Muscle of arm (tissue), 14 donors: Measurements from ENCODE around the gene SLC19A1. TPM values are rescaled to one million over a fixed set of nuclear protein-coding genes. Genes with fewer than 3 reads are reported as not detected.
A peak's percentile ranks its signal among the peaks of the same experiment; 100 is the strongest.

Experiments used
- DNase-seq: peaks from one replicate; pipeline ENCODE4 v3.0.0-alpha.2; 2013
- long read RNA-seq, 11 donors: transcript quantifications; one replicate each; lab custom pipeline, GENCODE V29; 2026
- polyA plus RNA-seq, 12 donors: library from polyadenylated mRNA; unstranded; fragments of 120-200 nt; gene quantifications; one replicate each; pipeline ENCODE4 v1.2.1, GENCODE V29; 2013; ENCODE audit not compliant: insufficient read length in 12 of 12

Gene SLC19A1
- polyA plus RNA-seq = 10 to 100 TPM in 7 of 12 donors, 1 to 10 TPM in 4, not detected in 1; 4.9 to 24.9 (median 16.9) TPM
- long read RNA-seq, donor 1, partial matches to known transcripts = 12 of 14 reads
- long read RNA-seq, donor 1, other reads (novel, unspliced or antisense) = 0 of 14 reads
- long read RNA-seq, donor 2, partial matches to known transcripts = 58 of 60 reads
- long read RNA-seq, donor 2, other reads (novel, unspliced or antisense) = 0 of 60 reads
- long read RNA-seq, donor 3 = 0 reads
- long read RNA-seq, donor 4, partial matches to known transcripts = 10 of 10 reads
- long read RNA-seq, donor 4, other reads (novel, unspliced or antisense) = 0 of 10 reads
- long read RNA-seq, donor 5, partial matches to known transcripts = 5 of 5 reads
- long read RNA-seq, donor 5, other reads (novel, unspliced or antisense) = 0 of 5 reads
- long read RNA-seq, donor 6, partial matches to known transcripts = 29 of 29 reads
- long read RNA-seq, donor 6, other reads (novel, unspliced or antisense) = 0 of 29 reads
- long read RNA-seq, donor 7, partial matches to known transcripts = 23 of 24 reads
- long read RNA-seq, donor 7, other reads (novel, unspliced or antisense) = 0 of 24 reads
- long read RNA-seq, donor 8, partial matches to known transcripts = 107 of 109 reads
- long read RNA-seq, donor 8, other reads (novel, unspliced or antisense) = 0 of 109 reads
- long read RNA-seq, donor 9, partial matches to known transcripts = 49 of 49 reads
- long read RNA-seq, donor 9, other reads (novel, unspliced or antisense) = 0 of 49 reads
- long read RNA-seq, donor 10 = 0 reads
- long read RNA-seq, donor 11, partial matches to known transcripts = 110 of 111 reads
- long read RNA-seq, donor 11, other reads (novel, unspliced or antisense) = 0 of 111 reads

- DNase-seq = peak; percentile 53
Observed at GRCh38 chr21:45542242-45542666, at the start of gene SLC19A1. Gene SLC19A1, minus strand, starts transcription at chr21:45542440. Its CDS starts 4,481 bp downstream, at chr21:45537959.

GRCh38 chr21:45591619-45592207 lies 49.5 kb upstream of the SLC19A1 start:
- no peak for DNase-seq

- no peak for DNase-seq
Observed at GRCh38 chr21:45590726-45591618, 48.7 kb upstream of the SLC19A1 start.

- no peak for DNase-seq
Observed at GRCh38 chr21:45590246-45590725, 48.0 kb upstream of the SLC19A1 start.

GRCh38 chr21:45589686-45590245 lies 47.5 kb upstream of the SLC19A1 start:
- DNase-seq = no peak

GRCh38 chr21:45588871-45589491 lies 46.7 kb upstream of the SLC19A1 start:
- no peak for DNase-seq

GRCh38 chr21:45588086-45588825 lies 46.0 kb upstream of the SLC19A1 start:
- no peak for DNase-seq

DNA sequence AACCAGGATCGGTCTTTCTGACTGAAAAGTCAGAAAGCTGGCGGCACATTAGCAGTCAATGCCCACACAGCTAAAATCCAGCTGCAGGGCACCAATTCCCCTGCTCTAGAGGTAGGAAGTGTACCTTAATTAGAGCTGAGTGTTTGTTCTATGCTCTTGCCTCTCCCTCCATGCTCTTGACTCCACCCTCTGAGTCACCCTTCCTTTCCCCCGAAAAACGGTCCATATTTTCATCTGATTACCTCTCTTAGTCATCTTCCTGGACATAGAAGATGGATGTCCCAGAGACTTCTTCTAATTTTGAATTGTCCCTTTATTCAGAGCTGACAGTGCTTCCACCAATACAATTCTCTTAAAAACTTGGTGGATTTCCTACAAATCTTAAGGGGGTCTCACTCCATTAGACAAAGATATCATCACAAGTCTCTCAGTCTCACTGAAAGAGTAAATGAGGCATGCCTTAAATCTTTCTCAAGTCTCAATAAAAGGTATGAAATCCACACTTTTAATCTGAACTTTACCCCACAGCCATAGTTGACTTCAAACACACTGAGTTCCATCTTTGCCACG lies 44.1 kb upstream of the SLC19A1 start:
- DNase-seq = no peak

GRCh38 chr21:45584786-45585185 lies 42.5 kb upstream of the SLC19A1 start:
- no peak for DNase-seq

- DNase-seq = no peak
Observed at GRCh38 chr21:45583831-45584509, 41.7 kb upstream of the SLC19A1 start.

- no peak for DNase-seq
Observed at GRCh38 chr21:45582128-45582527, 39.9 kb upstream of the SLC19A1 start.

GRCh38 chr21:45581322-45581712 lies 39.1 kb upstream of the SLC19A1 start:
- no peak for DNase-seq

- DNase-seq = no peak
Observed at GRCh38 chr21:45580576-45581321, 38.5 kb upstream of the SLC19A1 start.

DNA sequence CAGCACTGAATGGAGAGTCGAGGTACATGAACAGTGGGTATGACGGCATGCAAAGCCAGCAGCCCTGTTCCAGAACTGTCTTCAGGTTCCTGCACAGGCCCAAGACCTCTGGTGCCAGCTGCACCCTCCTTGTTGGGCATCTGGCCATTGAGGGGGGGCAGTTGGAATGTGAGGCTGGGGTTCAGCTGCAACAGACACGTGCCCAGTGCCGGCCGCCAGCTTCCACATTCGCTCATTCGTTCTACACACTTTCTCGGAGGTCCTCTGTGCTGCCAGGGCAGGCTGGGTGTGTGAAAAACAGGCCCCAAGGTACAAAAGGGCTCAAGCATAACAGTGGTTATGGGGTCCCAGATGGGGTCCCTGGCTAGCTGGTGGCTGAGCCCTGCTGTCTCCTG lies 37.9 kb upstream of the SLC19A1 start:
- no peak for DNase-seq

- no peak for DNase-seq
Observed at GRCh38 chr21:45579383-45580180, 37.3 kb upstream of the SLC19A1 start.

- DNase-seq = no peak
Observed at GRCh38 chr21:45578811-45579381, 36.7 kb upstream of the SLC19A1 start.
